Suppressor macrophage (primary cell): ENCODE results near the gene IDH1.
"Not testable (repeated sequence)": the region's sequence is repeated elsewhere in the genome, so short reads cannot be mapped to it uniquely, and the experiment has no call there.

Source experiments
- DNase-seq, 4 experiments: peaks; one replicate each; pipeline ENCODE4 v3.0.0-alpha.2; 2020 to 2022
- total RNA-seq, 17 experiments: gene quantifications; one replicate each; lab custom pipeline; 2026; ENCODE audit warnings: mixed read lengths in 6 of 17, inconsistent platforms in 3 of 17; lab: John Stamatoyannopoulos, UW

IDH1 gene
- total RNA-seq = 210 to 623 (median 406) reads per million in 17 experiments

- peak; percentile 94 to 99 (median 96) for DNase-seq
Measured at GRCh38 chr2:208254871-208255556, at the start of gene IDH1. TSS of gene IDH1 (minus strand) at chr2:208255071. CDS start at chr2:208251551, 3,520 bp downstream.

DNA sequence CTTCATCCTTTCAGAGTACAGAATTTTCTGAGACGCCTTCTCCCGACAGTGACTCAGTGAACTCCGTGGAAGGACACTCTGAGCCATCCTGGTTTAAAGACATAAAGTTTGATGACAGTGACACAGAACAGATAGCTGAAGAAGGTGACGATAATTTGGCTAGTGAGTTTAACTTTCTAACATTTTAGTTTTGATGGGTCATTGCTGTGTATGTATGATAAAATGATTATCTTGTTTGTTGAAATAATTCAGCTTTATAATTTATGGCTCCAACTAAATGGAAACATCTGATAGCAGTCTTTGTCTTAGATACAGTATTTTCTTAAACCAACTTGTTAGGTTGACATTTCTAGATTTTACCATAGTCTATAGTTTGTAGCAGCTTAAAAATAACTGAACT is 49.3 kb upstream of the IDH1 start:
- DNase-seq = no peak

- no peak for DNase-seq
Measured at GRCh38 chr2:208300847-208301618, 46.2 kb upstream of the IDH1 start.

DNA sequence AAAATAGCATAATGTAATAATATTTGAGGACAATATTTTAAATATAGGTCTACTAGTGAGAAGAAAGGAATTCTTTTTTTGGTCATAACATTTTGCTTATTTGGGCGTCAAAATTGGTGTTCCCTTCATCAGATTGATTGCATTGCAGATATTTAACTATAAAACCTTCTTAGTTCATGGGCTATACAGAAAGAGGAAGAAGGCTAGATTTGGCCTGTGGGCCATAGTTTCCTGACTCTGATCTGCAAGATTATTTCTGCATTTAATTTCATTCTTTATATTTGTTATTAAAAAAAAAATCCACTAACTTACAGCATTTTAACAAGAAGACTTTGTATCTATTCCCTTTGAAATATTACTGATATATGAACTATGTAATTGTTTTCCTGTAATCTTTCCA is 43.1 kb upstream of the IDH1 start:
- peak; percentile 14 to 31 (median 24) for DNase-seq

- no peak for DNase-seq
Measured at GRCh38 chr2:208296610-208297009, 41.7 kb upstream of the IDH1 start.

- DNase-seq = no peak
Measured at GRCh38 chr2:208295834-208296233, 41.0 kb upstream of the IDH1 start.

DNA sequence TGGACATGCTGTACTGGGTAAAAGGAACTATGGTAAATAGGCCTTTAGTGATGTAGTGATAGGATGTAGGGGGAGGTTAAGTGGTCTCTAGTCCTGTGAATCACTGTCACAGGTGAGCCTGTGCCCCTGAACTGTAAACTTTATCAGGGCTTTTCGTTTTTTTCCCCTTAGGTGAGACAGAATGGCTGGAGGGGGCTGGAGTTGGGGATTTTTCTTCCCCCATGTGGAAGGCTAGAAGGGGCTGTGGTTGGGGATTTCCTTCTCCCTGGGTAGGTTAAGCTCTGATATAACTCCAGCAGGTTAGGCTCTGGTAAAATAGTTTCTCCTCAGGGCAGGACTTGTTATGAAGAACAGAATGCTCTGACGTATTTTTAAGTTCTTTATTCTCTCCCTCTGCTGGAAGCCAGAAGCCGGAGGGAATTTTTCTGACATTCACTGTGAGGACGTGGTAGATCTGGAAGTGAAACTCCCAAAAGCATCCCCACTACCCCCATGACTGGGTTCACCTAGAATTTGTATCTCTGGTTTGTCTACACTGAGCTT is 39.7 kb upstream of the IDH1 start:
- peak; percentile 8 to 42 (median 30) for DNase-seq

GRCh38 chr2:208285853-208286252 is 31.0 kb upstream of the IDH1 start:
- peak in 3 of 4 experiments; percentile 15 to 69 (median 48) for DNase-seq

DNA sequence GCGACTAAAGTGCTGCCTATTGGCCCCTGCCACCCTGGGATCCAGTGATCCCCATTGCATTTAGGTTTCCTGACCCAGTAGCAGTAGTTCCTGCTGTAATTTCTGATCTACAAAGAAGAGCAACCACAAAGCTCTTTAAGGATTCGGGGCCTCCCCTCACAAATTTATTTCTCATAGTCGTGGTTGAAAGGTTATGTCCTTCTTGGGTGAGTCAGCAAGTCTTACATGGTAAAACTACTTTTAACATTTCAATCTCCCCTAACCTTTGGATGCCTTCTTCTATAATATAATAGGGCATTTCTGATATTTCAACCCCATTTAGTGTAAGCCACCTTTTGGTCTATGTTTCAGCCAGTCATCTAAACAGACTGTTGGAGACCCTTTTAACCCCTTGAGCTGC is 26.1 kb upstream of the IDH1 start:
- no peak for DNase-seq

GRCh38 chr2:208280234-208280633 is 25.4 kb upstream of the IDH1 start:
- DNase-seq = no peak

- no peak for DNase-seq
Measured at GRCh38 chr2:208279236-208279635, 24.4 kb upstream of the IDH1 start.

- DNase-seq = no peak
Measured at GRCh38 chr2:208278549-208278948, 23.7 kb upstream of the IDH1 start.

GRCh38 chr2:208274748-208275147 is 19.9 kb upstream of the IDH1 start:
- DNase-seq = no peak

DNA sequence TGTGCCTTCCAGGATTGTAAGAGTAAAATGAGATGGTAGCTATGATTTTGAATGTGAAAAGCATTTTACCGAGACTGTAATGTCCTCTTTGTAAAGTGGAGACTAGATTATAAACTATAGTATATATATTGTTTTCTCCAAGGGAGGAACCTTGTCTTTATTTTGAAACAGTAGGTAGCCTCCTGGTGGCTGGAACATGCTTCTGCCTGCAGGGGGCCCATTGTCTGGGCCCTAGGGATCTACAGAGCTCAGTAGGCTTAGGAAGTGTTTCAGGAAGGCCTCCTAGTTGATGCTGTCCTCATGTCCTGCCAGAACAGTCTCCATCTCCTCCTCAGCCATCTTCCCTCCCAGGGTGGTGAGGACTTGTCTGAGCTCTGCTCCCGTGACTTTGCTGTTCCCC is 14.2 kb upstream of the IDH1 start:
- DNase-seq = peak in 1 of 4 experiments; percentile 29

GRCh38 chr2:208268156-208268952 is 13.5 kb upstream of the IDH1 start:
- DNase-seq = peak in 2 of 4 experiments; percentile 36 to 40

DNA sequence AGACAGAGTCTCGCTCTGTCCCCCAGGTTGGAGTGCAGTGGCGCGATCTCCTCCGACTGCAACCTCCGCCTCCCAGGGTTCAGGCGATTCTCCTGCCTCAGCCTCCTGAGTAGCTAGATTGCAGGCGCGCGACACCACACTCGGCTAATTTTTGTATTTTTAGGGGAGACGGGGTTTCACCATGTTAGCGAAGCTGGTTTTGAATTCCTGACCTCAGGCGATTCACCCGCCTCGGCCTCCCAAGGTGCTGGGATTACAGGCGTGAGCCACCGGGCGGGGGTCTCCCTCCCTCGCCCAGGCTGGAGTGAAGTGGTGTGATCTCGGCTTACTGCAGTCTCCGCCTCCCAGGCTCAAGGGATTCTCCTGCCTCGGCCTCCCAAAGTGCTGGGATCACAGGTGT is 12.7 kb upstream of the IDH1 start:
- not testable (repeated sequence) for DNase-seq

DNA sequence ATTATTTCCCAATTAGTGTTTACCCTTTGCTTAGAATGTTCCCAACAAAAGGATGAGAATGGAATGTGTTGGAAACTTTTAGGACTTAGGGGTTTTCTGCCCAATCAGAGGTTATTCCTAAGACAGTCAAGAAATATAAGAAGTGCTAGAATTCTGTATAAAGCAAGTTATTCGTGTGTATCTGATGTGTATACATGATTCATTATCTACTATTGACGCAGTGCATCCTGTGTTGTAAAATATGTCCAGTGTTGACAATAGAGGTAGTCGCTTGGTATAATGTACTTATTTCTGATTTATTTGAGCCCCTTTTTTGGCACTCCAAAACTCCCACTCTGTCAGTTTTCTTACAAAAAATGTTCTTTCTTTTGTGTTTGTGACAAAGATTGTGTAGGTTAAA is 12.1 kb upstream of the IDH1 start:
- peak in 1 of 4 experiments; percentile 28 for DNase-seq

DNA sequence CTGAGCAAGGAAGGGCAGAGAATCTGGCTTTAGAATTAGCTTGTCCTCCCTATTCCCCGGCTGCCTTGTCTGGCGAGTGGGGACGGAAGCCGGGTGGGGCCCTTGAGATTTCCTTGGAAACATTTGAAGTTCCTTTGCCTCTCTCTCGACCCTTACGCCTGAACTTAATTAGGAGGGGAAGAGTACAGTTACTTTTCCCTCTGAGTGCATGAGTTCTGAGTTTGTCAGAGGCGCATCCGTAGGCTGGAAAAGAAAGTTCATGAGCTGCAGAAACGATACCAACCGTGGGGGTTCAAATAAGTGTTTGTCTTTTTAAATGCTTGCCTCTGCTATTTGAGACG is 11.7 kb upstream of the IDH1 start:
- DNase-seq = peak in 1 of 4 experiments; percentile 19

- peak; percentile 97 to 99 (median 98) for DNase-seq
Measured at GRCh38 chr2:208265801-208266552, 11.1 kb upstream of the IDH1 start, which contains the start of gene PIKFYVE. TSS of gene PIKFYVE (plus strand) at chr2:208266255. CDS start at chr2:208271520, 5,265 bp downstream.

DNA sequence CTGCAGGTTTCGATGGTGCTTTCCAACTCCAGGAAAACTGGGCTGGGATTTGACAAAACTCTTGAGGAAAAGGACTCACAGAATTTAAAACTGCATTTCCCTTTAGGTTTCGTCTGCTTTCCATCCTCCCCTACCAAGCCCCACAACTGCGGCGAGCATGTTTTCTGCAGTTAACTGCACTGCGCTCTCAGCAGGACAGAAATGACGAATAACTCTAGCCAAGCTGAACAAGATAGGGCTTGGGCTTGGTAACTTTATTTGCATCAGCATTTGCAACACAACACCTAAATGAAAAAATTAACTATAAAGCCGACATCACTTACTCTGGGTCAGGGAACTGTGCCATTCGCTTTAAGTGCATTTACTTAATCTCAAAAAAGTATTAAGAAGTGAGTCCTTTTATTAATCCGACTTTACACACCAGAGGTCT is 10.5 kb upstream of the IDH1 start:
- peak; percentile 19 to 54 (median 48) for DNase-seq

GRCh38 chr2:208256849-208257813 is 2.3 kb upstream of the IDH1 start:
- DNase-seq = not testable (repeated sequence)
